ENCODE results near the gene BACH2. TPM values are rescaled to one million over a fixed set of nuclear protein-coding genes. Genes with fewer than 3 reads are reported as not detected.

Gene BACH2
- total and polyA plus RNA-seq, 10 of the 15 experiments (the other 5 are each of a cell fraction or from before 2014, with no cell fraction given), result 0.03 to 0.28 (median 0.04) TPM; not detected in 3

DNA sequence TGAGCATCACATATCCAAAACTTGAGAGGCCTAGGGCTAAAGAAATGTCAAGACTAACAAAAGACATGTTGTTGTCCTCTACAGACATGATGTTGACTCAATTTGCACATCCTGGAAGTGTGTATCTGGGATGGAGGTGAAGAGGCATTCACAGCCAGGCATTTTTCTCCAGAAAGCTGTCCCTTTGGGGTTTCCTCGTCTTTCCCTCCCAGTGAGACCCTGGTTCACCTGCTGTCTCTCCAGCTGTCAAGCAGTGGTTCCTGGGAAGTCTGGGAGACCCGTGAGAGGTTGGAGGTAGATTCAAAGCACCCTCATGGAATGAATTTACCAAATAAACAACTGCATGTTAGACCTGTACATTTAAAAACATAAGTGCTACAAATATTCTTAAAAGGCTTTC lies 32.1 kb downstream of the BACH2 start:
- H3K4me1 ChIP-seq (ENCODE audit: control insufficient read depth, insufficient read depth, low read length), result no peaks in the 10 kb centered on the region
- H3K4me2 ChIP-seq (ENCODE audit: control insufficient read depth, insufficient read depth), result no peak overlapping the region
- FAIRE-seq (no peak), DNase-seq (ENCODE audit: low read depth, low spot score) (no peak), ATAC-seq (no peak)
- peaks cover 0 to 6% of the 10 kb centered on the region in 2 experiments; a peak in 2 of 4 replicates for H3K27me3 ChIP-seq (replicated peaks in 1 of 2; ENCODE audit: control insufficient read depth in 2 of 2, insufficient read depth in 2 of 2, low read length in 1 of 2)
- intact Hi-C loops (cut with micrococcal nuclease; ENCODE audit: unreplicated experiment) (no loop called here), in situ Hi-C loops (cut with MboI) (no loop called here)
- H4K20me1 ChIP-seq (ENCODE audit: control insufficient read depth, insufficient read depth), result no peaks in the 10 kb centered on the region
- no peak overlapping the region for H3K4me3 ChIP-seq
- WGBS (ENCODE audit: insufficient coverage, insufficient replicate concordance, low lambda C conversion rate, missing lambda C conversion rate), result 10% methylated on average over 2 of the region's 2 CpGs
- H3K79me2 ChIP-seq (ENCODE audit: control insufficient read depth, insufficient read depth, low read length), result no peaks in the 10 kb centered on the region
- ChIA-PET RAD21 (ENCODE audit: unreplicated experiment) (no interaction called here), SMC1A (ENCODE audit: uncharacterized antibody, unreplicated experiment) (no interaction called here), CTCF (no interaction called here), POLR2A (no interaction called here)
- no peaks in the 10 kb centered on the region for H3K36me3 ChIP-seq (ENCODE audit: control insufficient read depth in 2 of 2, insufficient read depth in 2 of 2, low read length in 1 of 2)
- BruUV-seq (replicated peaks), result no TSS peak
- no peaks in the 10 kb centered on the region for H3K9me3 ChIP-seq (replicated peaks; ENCODE audit: control insufficient read depth, insufficient read depth, low read length)
- no peak overlapping the region for H3K9ac ChIP-seq (ENCODE audit: control insufficient read depth, insufficient read depth, low read length)
- no peak overlapping the region for H3K27ac ChIP-seq (ENCODE audit: control insufficient read depth, insufficient read depth)
- no peak overlapping the region for H2AFZ ChIP-seq (ENCODE audit: control insufficient read depth, low read depth, low read length)
- TF ChIP-seq ZZZ3 (IDR thresholded peaks at IDR 0.05; ENCODE audit: control insufficient read depth, insufficient read length, low read depth) (no peak), POLR2A (IDR thresholded peaks at IDR 0.05; ENCODE audit: low read depth, low read length) (no peak), CEBPZ (IDR thresholded peaks at IDR 0.05; ENCODE audit: low read depth, low read length) (no peak), SIX5 (IDR thresholded peaks at IDR 0.05; ENCODE audit: low read depth, low read length, severe bottlenecking) (no peak), FOXK2 (IDR thresholded peaks at IDR 0.05) (no peak), NBN (IDR thresholded peaks at IDR 0.05) (no peak), MTA2 (IDR thresholded peaks at IDR 0.05; ENCODE audit: low read depth) (no peak), CEBPB (IDR thresholded peaks at IDR 0.05; ENCODE audit: borderline replicate concordance in 1 of 2, low read depth in 2 of 2, low read length in 2 of 2) (no peak), MEF2A (IDR thresholded peaks at IDR 0.05; ENCODE audit: insufficient read depth, low read depth, low read length) (no peak)
- TF ChIP-seq, protein P1, sequence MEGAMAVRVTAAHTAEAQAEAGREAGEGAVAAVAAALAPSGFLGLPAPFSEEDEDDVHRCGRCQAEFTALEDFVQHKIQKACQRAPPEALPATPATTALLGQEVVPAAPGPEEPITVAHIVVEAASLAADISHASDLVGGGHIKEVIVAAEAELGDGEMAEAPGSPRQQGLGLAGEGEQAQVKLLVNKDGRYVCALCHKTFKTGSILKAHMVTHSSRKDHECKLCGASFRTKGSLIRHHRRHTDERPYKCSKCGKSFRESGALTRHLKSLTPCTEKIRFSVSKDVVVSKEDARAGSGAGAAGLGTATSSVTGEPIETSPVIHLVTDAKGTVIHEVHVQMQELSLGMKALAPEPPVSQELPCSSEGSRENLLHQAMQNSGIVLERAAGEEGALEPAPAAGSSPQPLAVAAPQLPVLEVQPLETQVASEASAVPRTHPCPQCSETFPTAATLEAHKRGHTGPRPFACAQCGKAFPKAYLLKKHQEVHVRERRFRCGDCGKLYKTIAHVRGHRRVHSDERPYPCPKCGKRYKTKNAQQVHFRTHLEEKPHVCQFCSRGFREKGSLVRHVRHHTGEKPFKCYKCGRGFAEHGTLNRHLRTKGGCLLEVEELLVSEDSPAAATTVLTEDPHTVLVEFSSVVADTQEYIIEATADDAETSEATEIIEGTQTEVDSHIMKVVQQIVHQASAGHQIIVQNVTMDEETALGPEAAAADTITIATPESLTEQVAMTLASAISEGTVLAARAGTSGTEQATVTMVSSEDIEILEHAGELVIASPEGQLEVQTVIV (IDR thresholded peaks at IDR 0.05; ENCODE audit: borderline replicate concordance, partially characterized antibody), result no peak
